Endothelial cell of umbilical vein (primary cell): ENCODE data around the gene COL4A2.
"Not testable (repeated sequence)": the region's sequence is repeated elsewhere in the genome, so short reads cannot be mapped to it uniquely, and the experiment has no call there.

Source experiments
- CTCF ChIP-seq, 2 donors: IDR thresholded peaks; 1 replicate in 1 of 2; 2 replicates in 1 of 2; pipeline ENCODE4 v1.5.1; 2011; ENCODE audit warnings: low read length in 2 of 2, mild to moderate bottlenecking in 2 of 2, moderate library complexity in 2 of 2, control low read depth in 1 of 2, inconsistent platforms in 1 of 2, low read depth in 1 of 2; ENCODE audit not compliant: insufficient read depth in 1 of 2; ENCODE audit errors: extremely low read depth in 1 of 2
- EZH2 ChIP-seq: IDR thresholded peaks from 2 replicates; pipeline ENCODE4 v1.6.1; 2012; ENCODE audit warnings: borderline replicate concordance, low read depth, mild to moderate bottlenecking, moderate library complexity, low read length, inconsistent platforms; ENCODE audit not compliant: severe bottlenecking
- FOS ChIP-seq: IDR thresholded peaks from 2 replicates; pipeline ENCODE4 v1.6.1; 2011; ENCODE audit warnings: mild to moderate bottlenecking, low read length, moderate library complexity, borderline replicate concordance; ENCODE audit not compliant: insufficient read depth
- GATA2 ChIP-seq: IDR thresholded peaks from 2 replicates; pipeline ENCODE4 v1.7.0; 2011; ENCODE audit warnings: low read depth, mild to moderate bottlenecking, moderate library complexity, mixed read lengths, low read length; ENCODE audit not compliant: insufficient read length, insufficient read depth
- JUN ChIP-seq: IDR thresholded peaks from 2 replicates; pipeline ENCODE4 v1.6.1; 2011; ENCODE audit warnings: borderline replicate concordance, low read depth; ENCODE audit not compliant: insufficient read length, insufficient read depth
- MAX ChIP-seq: IDR thresholded peaks from 2 replicates; pipeline ENCODE4 v1.6.1; 2011; ENCODE audit not compliant: insufficient read depth, insufficient read length
- MYC ChIP-seq: IDR thresholded peaks from one replicate; pipeline ENCODE4 v1.6.1; 2011; ENCODE audit warnings: mild to moderate bottlenecking, low read depth, low read length
- POLR2A ChIP-seq: IDR thresholded peaks from 2 replicates; pipeline ENCODE4 v1.6.1; 2012; ENCODE audit warnings: low read depth, mild to moderate bottlenecking, control low read depth, low read length
- POLR2AphosphoS5 ChIP-seq: IDR thresholded peaks from 2 replicates; pipeline ENCODE4 v1.6.1; 2012; ENCODE audit warnings: low read depth, mild to moderate bottlenecking, control low read depth, low read length, moderate library complexity; ENCODE audit not compliant: insufficient read depth

GRCh38 chr13:110313261-110313660 lies 6.2 kb downstream of the COL4A2 start:
- not testable (repeated sequence) for TF ChIP-seq POLR2A; CTCF (IDR thresholded peaks at IDR 0.05; ENCODE audit: extremely low read depth in 1 of 2, insufficient read depth in 1 of 2, low read depth in 1 of 2, low read length in 2 of 2); POLR2AphosphoS5; EZH2; MYC; GATA2; FOS; MAX; JUN
